Endothelial cell of umbilical vein (primary cell): ENCODE measurements around the gene CCDC14. TPM values are rescaled to one million over a fixed set of nuclear protein-coding genes. Genes with fewer than 3 reads are reported as not detected.

ENCODE experiments used
- BruUV-seq: library from RNA; stranded (reverse); fragments of 400-500 nt; replicated peaks from 2 replicates; lab custom pipeline; 2021; lab: Mats Ljungman, UMichigan
- CTCF ChIA-PET: fragments of 300-600, 350-600 bp; sonication (Branson Sonifier 250); formaldehyde crosslinking; loops from one replicate; lab custom pipeline; 2021; ENCODE audit warnings: antibody characterized with exemption, inconsistent platforms; lab: Charles Lee
- POLR2A ChIA-PET: fragments of 300-600, 350-600 bp; sonication (Branson Sonifier 250); formaldehyde crosslinking; loops from one replicate; lab custom pipeline; 2021; ENCODE audit warnings: antibody characterized with exemption, inconsistent platforms; lab: Charles Lee
- DNase-seq: peaks from one replicate; pipeline ENCODE4 v3.0.0-alpha.2; 2011; ENCODE audit warnings: low read depth, low spot score
- FAIRE-seq: peaks from 2 replicates; lab custom pipeline; 2011; peaks lifted over from hg19 to GRCh38; lab: Jason Lieb, UNC
- H2AFZ ChIP-seq: 2 replicates; pipeline ENCODE4 v1.6.0; 2012; ENCODE audit warnings: low read depth, low read length, control low read depth, inconsistent platforms
- H3K27ac ChIP-seq: 2 replicates; pipeline ENCODE4 v1.5.1; 2011; ENCODE audit warnings: low read depth, mild to moderate bottlenecking, control low read depth, low read length, moderate library complexity; ENCODE audit not compliant: insufficient read depth
- H3K27me3 ChIP-seq, 2 experiments: 2 replicates each; pipeline versions ENCODE4 v1.6.0 to v1.6.1; 2011; ENCODE audit warnings: low read length in 2 of 2, mixed read lengths in 1 of 2; ENCODE audit not compliant: control insufficient read depth in 2 of 2, insufficient read depth in 2 of 2
- H3K36me3 ChIP-seq, 2 experiments: 2 replicates in 1 of 2; 3 replicates in 1 of 2; pipeline ENCODE4 v1.5.1; 2011; ENCODE audit warnings: low read length in 2 of 2, mild to moderate bottlenecking in 1 of 2, moderate library complexity in 1 of 2; ENCODE audit not compliant: control insufficient read depth in 2 of 2, insufficient read depth in 2 of 2; ENCODE audit errors: extremely low read depth in 1 of 2
- H3K4me1 ChIP-seq: 3 replicates; pipeline ENCODE4 v1.5.1; 2011; ENCODE audit warnings: mild to moderate bottlenecking, low read length; ENCODE audit not compliant: control insufficient read depth, insufficient read depth; ENCODE audit errors: extremely low read depth
- H3K4me2 ChIP-seq: 2 replicates; pipeline ENCODE4 v1.6.1; 2011; ENCODE audit warnings: low read length, control low read depth, mixed read lengths; ENCODE audit not compliant: insufficient read depth
- H3K4me3 ChIP-seq, 3 experiments: fragments of 200-600 bp in 1 of 3; sonication (generic), shearing (Covaris generic) in 1 of 3; replicated peaks in 1 of 3; 2 replicates each; pipeline ENCODE4 v1.5.1; 2011 to 2016; ENCODE audit warnings: control low read depth in 3 of 3, low read length in 3 of 3, mild to moderate bottlenecking in 2 of 3, inconsistent platforms in 1 of 3, low read depth in 1 of 3, moderate library complexity in 1 of 3; ENCODE audit not compliant: insufficient read depth in 1 of 3
- H3K79me2 ChIP-seq: 2 replicates; pipeline ENCODE4 v1.6.0; 2012; ENCODE audit warnings: low read length, inconsistent platforms; ENCODE audit not compliant: control insufficient read depth, insufficient read depth
- H3K9ac ChIP-seq: replicated peaks from 2 replicates; pipeline ENCODE3; 2011; ENCODE audit warnings: low read length, control low read depth; ENCODE audit not compliant: insufficient read depth; ENCODE audit errors: extremely low read depth
- H3K9me1 ChIP-seq: replicated peaks from 3 replicates; pipeline ENCODE4 v1.6.0; 2011; ENCODE audit warnings: mild to moderate bottlenecking, low read length; ENCODE audit not compliant: control insufficient read depth, insufficient read depth; ENCODE audit errors: extremely low read depth
- H3K9me3 ChIP-seq: replicated peaks from 2 replicates; pipeline ENCODE4 v1.5.1; 2012; ENCODE audit warnings: low read length, inconsistent platforms; ENCODE audit not compliant: control insufficient read depth, insufficient read depth
- H4K20me1 ChIP-seq: replicated peaks from 2 replicates; pipeline ENCODE3; 2011; ENCODE audit warnings: mild to moderate bottlenecking, low read length; ENCODE audit not compliant: control insufficient read depth, insufficient read depth; ENCODE audit errors: extremely low read depth
- CTCF ChIP-seq, 2 donors: IDR thresholded peaks; 1 replicate in 1 of 2; 2 replicates in 1 of 2; pipeline ENCODE4 v1.5.1; 2011; ENCODE audit warnings: low read length in 2 of 2, mild to moderate bottlenecking in 2 of 2, moderate library complexity in 2 of 2, control low read depth in 1 of 2, inconsistent platforms in 1 of 2, low read depth in 1 of 2; ENCODE audit not compliant: insufficient read depth in 1 of 2; ENCODE audit errors: extremely low read depth in 1 of 2
- EZH2 ChIP-seq: IDR thresholded peaks from 2 replicates; pipeline ENCODE4 v1.6.1; 2012; ENCODE audit warnings: borderline replicate concordance, low read depth, mild to moderate bottlenecking, moderate library complexity, low read length, inconsistent platforms; ENCODE audit not compliant: severe bottlenecking
- FOS ChIP-seq: IDR thresholded peaks from 2 replicates; pipeline ENCODE4 v1.6.1; 2011; ENCODE audit warnings: mild to moderate bottlenecking, low read length, moderate library complexity, borderline replicate concordance; ENCODE audit not compliant: insufficient read depth
- GATA2 ChIP-seq: IDR thresholded peaks from 2 replicates; pipeline ENCODE4 v1.7.0; 2011; ENCODE audit warnings: low read depth, mild to moderate bottlenecking, moderate library complexity, mixed read lengths, low read length; ENCODE audit not compliant: insufficient read length, insufficient read depth
- JUN ChIP-seq: IDR thresholded peaks from 2 replicates; pipeline ENCODE4 v1.6.1; 2011; ENCODE audit warnings: borderline replicate concordance, low read depth; ENCODE audit not compliant: insufficient read length, insufficient read depth
- MAX ChIP-seq: IDR thresholded peaks from 2 replicates; pipeline ENCODE4 v1.6.1; 2011; ENCODE audit not compliant: insufficient read depth, insufficient read length
- MYC ChIP-seq: IDR thresholded peaks from one replicate; pipeline ENCODE4 v1.6.1; 2011; ENCODE audit warnings: mild to moderate bottlenecking, low read depth, low read length
- POLR2A ChIP-seq: IDR thresholded peaks from 2 replicates; pipeline ENCODE4 v1.6.1; 2012; ENCODE audit warnings: low read depth, mild to moderate bottlenecking, control low read depth, low read length
- POLR2AphosphoS5 ChIP-seq: IDR thresholded peaks from 2 replicates; pipeline ENCODE4 v1.6.1; 2012; ENCODE audit warnings: low read depth, mild to moderate bottlenecking, control low read depth, low read length, moderate library complexity; ENCODE audit not compliant: insufficient read depth
- dilution Hi-C: fragments of 300-500 bp; cut with MboI; formaldehyde crosslinking; loops from one replicate; pipeline ENCODE4 v1.15.0; 2019; ENCODE audit warnings: low sequenced_read_pairs; ENCODE audit not compliant: extremely low pct_ligation_motif_present
- intact Hi-C: fragments of 100-400 bp; cut with micrococcal nuclease; formaldehyde crosslinking; loops from one replicate; pipeline ENCODE4 v1.10.0; 2022
- polyA plus RNA-seq, 4 experiments: library from polyadenylated mRNA; depleted of rRNA in 3 of 4; stranded (reverse) in 3 of 4; unstranded in 1 of 4; fragments of >200 nt; gene quantifications; 2 replicates each; pipeline versions ENCODE4 v1.2.1 to v1.2.3, GENCODE V29; 2011 to 2012; ENCODE audit warnings: missing spikeins in 1 of 4
- total RNA-seq: library from RNA; stranded (reverse); gene quantifications from 2 replicates; pipeline ENCODE4 v1.2.3, GENCODE V29; 2021

The CCDC14 gene
- total and polyA plus RNA-seq, 2 donors (not counting 3 experiments of a cell fraction or from before 2014, with no cell fraction given): 47.5 to 55.3 TPM

GRCh38 chr3:123929325-123929724 lies 31.7 kb downstream of the CCDC14 start:
- BruUV-seq: no TSS peak
- dilution Hi-C loops: no loop called here
- Histone ChIP-seq H3K9me3 (no peaks in the 10 kb centered on the region), H3K9ac (no peak overlapping the region), H3K4me3 (no peak overlapping the region), H3K36me3 (peaks cover 0 to 9% of the 10 kb centered on the region in 2 experiments), H3K27ac (no peak overlapping the region), H3K27me3 (no peaks in the 10 kb centered on the region), H3K79me2 (no peaks in the 10 kb centered on the region), H3K4me2 (no peak overlapping the region), H4K20me1 (no peaks in the 10 kb centered on the region), H3K4me1 (no peaks in the 10 kb centered on the region), H3K9me1 (no peaks in the 10 kb centered on the region), H2AFZ (no peak overlapping the region)
- intact Hi-C loops: no loop called here
- TF ChIP-seq EZH2 (no peak), JUN (no peak), GATA2 (no peak), POLR2A (no peak), FOS (no peak), MAX (no peak), MYC (no peak), POLR2AphosphoS5 (no peak), CTCF (IDR thresholded peaks at IDR 0.05; ENCODE audit: extremely low read depth in 1 of 2, insufficient read depth in 1 of 2, low read depth in 1 of 2, low read length in 2 of 2) (no peak)
- DNase-seq: no peak
- POLR2A ChIA-PET: no interaction called here
- FAIRE-seq: no peak
- CTCF ChIA-PET: interaction anchor here (0.6 to 2.0 kb wide), 2 partner anchors 12 to 66 kb away, joined by 5 read pairs; no protein-coding TSS in a partner anchor
